RWPE2 (cell line): ENCODE measurements around the gene VPS13C.
A peak's percentile ranks its signal among the peaks of the same experiment; 100 is the strongest.

Source experiments
- ATAC-seq: fragments of 200-7000 bp; cut with Tn5 transposase; 3 replicates; pipeline ENCODE4 v1.9.1; 2021; ENCODE audit warnings: low read depth
- DNase-seq: peaks from one replicate; pipeline ENCODE4 v3.0.0-alpha.2; 2020; ENCODE audit warnings: low spot score
- H3K27ac ChIP-seq: fragments of 450-650 bp; 2 replicates; pipeline ENCODE4 v1.5.1; 2017; ENCODE audit warnings: mild to moderate bottlenecking; ENCODE audit not compliant: poor library complexity, severe bottlenecking
- H3K27me3 ChIP-seq: fragments of 250-450 bp; sonication (Bioruptor Pico); 2 replicates; pipeline ENCODE4 v1.5.1; 2021; ENCODE audit warnings: mild to moderate bottlenecking, moderate library complexity; ENCODE audit not compliant: insufficient read depth, poor library complexity, severe bottlenecking
- H3K36me3 ChIP-seq: fragments of 250-450 bp; sonication (Bioruptor Pico); 2 replicates; pipeline ENCODE4 v1.5.1; 2020; ENCODE audit warnings: low read depth, mild to moderate bottlenecking, moderate library complexity
- H3K4me1 ChIP-seq: fragments of 250-450 bp; sonication (Bioruptor Pico); 2 replicates; pipeline ENCODE4 v1.5.1; 2021; ENCODE audit warnings: mild to moderate bottlenecking, moderate library complexity; ENCODE audit not compliant: insufficient read depth, poor library complexity, severe bottlenecking
- H3K4me3 ChIP-seq: fragments of 250-450 bp; sonication (Bioruptor Pico); 2 replicates; pipeline ENCODE4 v1.5.1; 2021; ENCODE audit warnings: mild to moderate bottlenecking, moderate library complexity; ENCODE audit not compliant: severe bottlenecking
- H3K9me3 ChIP-seq: fragments of 250-450 bp; sonication (Bioruptor Pico); 2 replicates; pipeline ENCODE4 v1.5.1; 2021; ENCODE audit warnings: mild to moderate bottlenecking, moderate library complexity; ENCODE audit not compliant: severe bottlenecking
- CTCF ChIP-seq: fragments of 450-650 bp; IDR thresholded peaks from one replicate; pipeline ENCODE4 v1.5.1; 2017; ENCODE audit warnings: mild to moderate bottlenecking, moderate library complexity; ENCODE audit not compliant: poor library complexity, severe bottlenecking

Gene VPS13C

GRCh38 chr15:61916104-61916503, 144.1 kb downstream of the VPS13C start:
- H3K4me1 ChIP-seq: peaks cover 3% of the 10 kb centered on the region
- H3K9me3 ChIP-seq: no peaks in the 10 kb centered on the region
- DNase-seq (no peak), ATAC-seq (no peak)
- no peak overlapping the region for H3K27ac ChIP-seq
- no peaks in the 10 kb centered on the region for H3K27me3 ChIP-seq
- TF ChIP-seq CTCF: no peak
- peaks cover 59% of the 10 kb centered on the region for H3K36me3 ChIP-seq
- no peak overlapping the region for H3K4me3 ChIP-seq

- Histone ChIP-seq H3K27ac (no peak overlapping the region), H3K4me3 (no peak overlapping the region), H3K4me1 (no peaks in the 10 kb centered on the region), H3K36me3 (peaks cover 59% of the 10 kb centered on the region), H3K27me3 (no peaks in the 10 kb centered on the region), H3K9me3 (no peaks in the 10 kb centered on the region)
- no peak for ATAC-seq
- no peak for TF ChIP-seq CTCF
- DNase-seq: no peak
These were observed 144.6 kb downstream of the VPS13C start for GRCh38 chr15:61915640-61916039.

GRCh38 chr15:61910839-61911369, 149.3 kb downstream of the VPS13C start:
- Histone ChIP-seq H3K9me3 (no peaks in the 10 kb centered on the region), H3K27me3 (no peaks in the 10 kb centered on the region), H3K4me1 (peaks cover 14% of the 10 kb centered on the region), H3K36me3 (peaks cover 55% of the 10 kb centered on the region), H3K4me3 (no peak overlapping the region), H3K27ac (no peak overlapping the region)
- no peak for TF ChIP-seq CTCF
- DNase-seq: no peak
- ATAC-seq: no peak

- H3K4me1 ChIP-seq: peaks cover 17% of the 10 kb centered on the region
- no peak for ATAC-seq
- no peak for DNase-seq
- H3K4me3 ChIP-seq: no peak overlapping the region
- no peaks in the 10 kb centered on the region for H3K27me3 ChIP-seq
- H3K27ac ChIP-seq: peak overlapping the region; percentile 46
- H3K36me3 ChIP-seq: peaks cover 55% of the 10 kb centered on the region
- H3K9me3 ChIP-seq: no peaks in the 10 kb centered on the region
- no peak for TF ChIP-seq CTCF
These were observed 152.0 kb downstream of the VPS13C start for GRCh38 chr15:61908241-61908640.

GRCh38 chr15:61907753-61908086, 152.5 kb downstream of the VPS13C start:
- no peak for DNase-seq
- Histone ChIP-seq H3K4me3 (no peak overlapping the region), H3K4me1 (peaks cover 17% of the 10 kb centered on the region), H3K27me3 (no peaks in the 10 kb centered on the region), H3K9me3 (no peaks in the 10 kb centered on the region), H3K36me3 (peaks cover 52% of the 10 kb centered on the region), H3K27ac (peak overlapping the region; percentile 46)
- ATAC-seq: peak; percentile 70
- no peak for TF ChIP-seq CTCF
